Measurements from ENCODE around the gene KCNMA1. TPM values are rescaled to one million over a fixed set of nuclear protein-coding genes. Genes with fewer than 3 reads are reported as not detected.

The KCNMA1 gene
- total RNA-seq, 1 experiment from 2014 or later = 143 TPM

DNA sequence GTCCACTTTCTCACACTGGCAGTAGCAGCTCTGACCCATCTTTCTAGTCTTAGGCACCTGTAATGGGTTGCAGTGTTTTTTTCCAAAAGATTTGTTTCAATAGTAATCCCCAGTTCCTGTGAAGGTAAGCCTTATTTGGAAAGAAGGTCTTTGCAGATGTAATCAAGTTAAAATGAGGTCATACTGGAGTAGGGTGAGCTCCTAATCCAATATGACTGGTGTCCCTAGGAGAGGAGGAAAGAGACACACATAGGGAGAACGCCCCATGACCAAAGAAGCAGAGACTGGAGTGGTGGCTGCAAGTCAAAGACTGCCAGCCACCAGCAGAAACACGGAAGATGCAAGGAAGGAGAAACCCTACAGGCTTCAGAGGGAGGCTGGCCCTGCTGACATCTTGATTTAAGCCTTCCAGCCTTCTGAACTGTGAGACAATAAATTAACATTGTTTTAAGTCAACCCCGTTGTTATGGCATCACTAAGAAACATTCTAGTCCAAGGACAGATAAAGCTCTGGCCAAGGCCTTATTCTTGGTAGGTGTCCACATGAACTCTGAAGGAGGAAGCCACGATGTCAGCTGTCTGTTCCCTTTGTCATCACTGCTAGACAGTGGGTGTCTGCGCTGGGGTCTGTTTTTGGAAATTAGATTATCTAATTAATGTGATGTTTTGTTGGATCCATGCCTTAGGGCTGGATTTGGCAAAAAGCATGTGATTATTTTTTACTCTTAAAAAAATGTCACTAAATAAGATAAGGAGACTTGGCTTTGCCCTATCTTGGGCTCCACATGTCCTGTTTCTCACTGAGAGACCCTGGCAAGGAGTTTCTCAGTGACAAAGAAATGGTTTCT is 214.9 kb downstream of the KCNMA1 start:
- Histone ChIP-seq H4K20me1 (ENCODE audit: low read length) (no peaks in the 10 kb centered on the region), H3K9me2 (replicated peaks; ENCODE audit: low read length) (no peaks in the 10 kb centered on the region), H3K36me3 (ENCODE audit: low read depth, low read length) (no peaks in the 10 kb centered on the region), H3K4me1 (ENCODE audit: insufficient read depth, low read length) (peaks cover 5% of the 10 kb centered on the region), H3F3A (ENCODE audit: low read length, unreplicated experiment) (no peaks in the 10 kb centered on the region), H3K4me2 (ENCODE audit: low read length) (no peak overlapping the region), H3K9me3 (ENCODE audit: low read length) (no peaks in the 10 kb centered on the region), H3K4me3 (ENCODE audit: low read length) (no peak overlapping the region), H3K27me3 (ENCODE audit: low read length) (no peaks in the 10 kb centered on the region), H3K27ac (ENCODE audit: low read length) (no peak overlapping the region), H2AFZ (ENCODE audit: low read length) (no peak overlapping the region), H3K79me2 (ENCODE audit: low read length) (no peaks in the 10 kb centered on the region), H3K9ac (ENCODE audit: low read length) (no peak overlapping the region)
- ChIA-PET CTCF (no interaction called here), POLR2A (ENCODE audit: unreplicated experiment) (no interaction called here)
- DNase-seq = no peak
- no TSS peak for BruUV-seq (replicated peaks)
- intact Hi-C loops (cut with micrococcal nuclease) = no loop called here
- TF ChIP-seq EZH2phosphoT487 (IDR thresholded peaks at IDR 0.05; ENCODE audit: borderline replicate concordance, low read length) (no peak), EZH2 (IDR thresholded peaks at IDR 0.05; ENCODE audit: low read length, unreplicated experiment) (no peak)
- TF ChIP-seq, protein P1, sequence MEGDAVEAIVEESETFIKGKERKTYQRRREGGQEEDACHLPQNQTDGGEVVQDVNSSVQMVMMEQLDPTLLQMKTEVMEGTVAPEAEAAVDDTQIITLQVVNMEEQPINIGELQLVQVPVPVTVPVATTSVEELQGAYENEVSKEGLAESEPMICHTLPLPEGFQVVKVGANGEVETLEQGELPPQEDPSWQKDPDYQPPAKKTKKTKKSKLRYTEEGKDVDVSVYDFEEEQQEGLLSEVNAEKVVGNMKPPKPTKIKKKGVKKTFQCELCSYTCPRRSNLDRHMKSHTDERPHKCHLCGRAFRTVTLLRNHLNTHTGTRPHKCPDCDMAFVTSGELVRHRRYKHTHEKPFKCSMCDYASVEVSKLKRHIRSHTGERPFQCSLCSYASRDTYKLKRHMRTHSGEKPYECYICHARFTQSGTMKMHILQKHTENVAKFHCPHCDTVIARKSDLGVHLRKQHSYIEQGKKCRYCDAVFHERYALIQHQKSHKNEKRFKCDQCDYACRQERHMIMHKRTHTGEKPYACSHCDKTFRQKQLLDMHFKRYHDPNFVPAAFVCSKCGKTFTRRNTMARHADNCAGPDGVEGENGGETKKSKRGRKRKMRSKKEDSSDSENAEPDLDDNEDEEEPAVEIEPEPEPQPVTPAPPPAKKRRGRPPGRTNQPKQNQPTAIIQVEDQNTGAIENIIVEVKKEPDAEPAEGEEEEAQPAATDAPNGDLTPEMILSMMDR (conservative IDR thresholded peaks at IDR 0.05; ENCODE audit: low read depth, low read length) = no peak
- ATAC-seq = no peak

DNA sequence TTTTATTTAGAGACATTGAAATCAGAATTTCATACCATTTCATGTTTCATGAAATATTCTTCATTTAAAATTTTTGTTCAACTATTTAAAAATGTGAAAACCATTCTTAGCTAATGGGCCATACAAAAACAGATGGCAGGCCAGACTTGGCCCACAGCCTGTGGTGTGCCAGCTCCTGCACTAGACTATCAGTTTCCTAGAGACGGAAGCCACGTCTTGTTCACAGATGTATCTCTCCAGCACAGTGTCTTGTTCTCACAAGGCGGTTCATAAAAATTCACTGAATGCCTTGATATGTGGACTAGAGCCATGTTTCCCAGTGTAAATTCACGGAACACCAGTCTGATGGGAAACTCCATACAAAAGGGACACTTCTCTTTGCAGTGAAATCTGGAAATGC is 216.0 kb downstream of the KCNMA1 start:
- CTCF ChIA-PET = no interaction called here

More for the DNA sequence above, 216.0 kb downstream of the KCNMA1 start:
- Histone ChIP-seq H3K9me2 (replicated peaks; ENCODE audit: low read length) (no peaks in the 10 kb centered on the region), H3K9me3 (ENCODE audit: low read length) (no peaks in the 10 kb centered on the region), H3K9ac (ENCODE audit: low read length) (no peak overlapping the region), H3K4me3 (ENCODE audit: low read length) (no peak overlapping the region), H3K4me2 (ENCODE audit: low read length) (no peak overlapping the region), H3K79me2 (ENCODE audit: low read length) (no peaks in the 10 kb centered on the region), H3K4me1 (ENCODE audit: insufficient read depth, low read length) (peaks cover 16% of the 10 kb centered on the region), H3K27ac (ENCODE audit: low read length) (no peak overlapping the region), H3K27me3 (ENCODE audit: low read length) (no peaks in the 10 kb centered on the region), H4K20me1 (ENCODE audit: low read length) (no peaks in the 10 kb centered on the region), H3F3A (ENCODE audit: low read length, unreplicated experiment) (peaks cover 7% of the 10 kb centered on the region), H2AFZ (ENCODE audit: low read length) (no peak overlapping the region), H3K36me3 (ENCODE audit: low read depth, low read length) (no peaks in the 10 kb centered on the region)
- TF ChIP-seq EZH2 (IDR thresholded peaks at IDR 0.05; ENCODE audit: low read length, unreplicated experiment) (no peak), EZH2phosphoT487 (IDR thresholded peaks at IDR 0.05; ENCODE audit: borderline replicate concordance, low read length) (no peak)
- TF ChIP-seq, protein P1 (conservative IDR thresholded peaks at IDR 0.05; ENCODE audit: low read depth, low read length) = no peak
- POLR2A ChIA-PET (ENCODE audit: unreplicated experiment) = no interaction called here
- no TSS peak for BruUV-seq (replicated peaks)
- intact Hi-C loops (cut with micrococcal nuclease) = no loop called here
- no peak for ATAC-seq
- no peak for DNase-seq

All from PC-3 (cell line).